GM19328 (cell line): ENCODE results near the gene SVEP1.
"Not testable (repeated sequence)": the region's sequence is repeated elsewhere in the genome, so short reads cannot be mapped to it uniquely, and the experiment has no call there.

Experiments used
- ATAC-seq: cut with Tn5 transposase; IDR thresholded peaks from one replicate; pipeline ENCODE4 v1.9.1; 2021; ENCODE audit warnings: mild to moderate bottlenecking, moderate library complexity; ENCODE audit not compliant: unreplicated experiment

SVEP1 gene

DNA sequence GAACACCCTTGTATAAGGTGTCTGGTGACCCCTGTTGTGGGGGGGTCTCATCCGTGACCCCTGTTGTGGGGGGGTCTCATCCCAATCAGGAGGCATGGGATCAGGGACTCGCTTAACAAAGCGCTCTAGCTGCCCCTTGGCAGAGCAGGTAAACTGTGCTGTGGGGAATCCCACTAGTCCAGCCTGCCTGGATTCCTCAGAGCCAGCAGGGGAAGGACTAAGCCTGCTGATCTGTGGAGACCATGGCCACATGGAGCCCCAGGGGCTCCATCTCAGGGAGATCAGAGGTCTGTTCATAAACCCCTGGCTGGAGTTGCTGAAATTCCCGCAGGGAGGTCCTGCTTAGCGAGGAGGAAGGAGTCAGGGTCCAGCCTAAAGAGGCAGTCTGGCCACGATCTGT is 196.1 kb downstream of the SVEP1 start:
- ATAC-seq, result no peak

DNA sequence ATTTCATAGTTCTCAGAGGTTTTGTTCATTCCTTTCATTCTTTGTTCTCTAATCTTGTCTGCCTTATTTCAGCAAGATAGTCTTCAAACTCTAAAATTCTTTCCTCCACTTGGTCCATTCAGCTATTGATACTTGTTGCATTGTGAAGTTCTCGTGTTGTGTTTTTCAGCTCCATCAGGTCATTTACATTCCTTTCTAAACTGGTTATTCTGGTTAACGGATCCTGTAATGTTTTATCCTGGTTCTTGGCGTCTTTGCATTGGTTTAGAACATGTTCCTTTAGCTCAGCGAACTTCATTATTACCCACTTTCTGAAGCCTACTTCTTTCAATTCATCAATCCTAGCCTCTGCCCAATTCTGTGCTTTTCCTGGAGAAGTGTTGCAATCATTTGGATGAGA is 196.8 kb downstream of the SVEP1 start:
- ATAC-seq, result no peak

- ATAC-seq, result no peak
Observed at GRCh38 chr9:110371411-110372007, 208.0 kb downstream of the SVEP1 start.

DNA sequence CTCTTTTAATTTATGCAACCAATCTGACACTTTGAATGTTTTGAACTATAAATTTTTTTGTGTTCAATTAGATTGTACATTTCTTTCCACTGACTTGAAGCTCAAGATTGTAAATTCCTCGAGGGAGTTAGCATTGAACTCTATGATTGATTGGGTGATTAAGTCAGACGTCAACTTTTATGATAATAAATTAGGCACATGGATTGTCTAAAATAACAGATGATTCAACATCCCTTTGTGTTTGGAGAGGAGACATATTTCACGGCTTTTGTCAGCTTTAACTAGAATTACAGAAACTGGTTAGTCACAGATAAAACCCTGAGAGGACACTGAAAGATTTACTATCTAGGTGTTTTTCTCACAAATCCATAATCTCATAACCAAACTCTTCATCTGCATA is 209.2 kb downstream of the SVEP1 start:
- no peak for ATAC-seq

GRCh38 chr9:110364451-110364850 is 215.1 kb downstream of the SVEP1 start:
- ATAC-seq, result no peak

- ATAC-seq, result not testable (repeated sequence)
Observed at GRCh38 chr9:110358992-110359391, 220.5 kb downstream of the SVEP1 start.

GRCh38 chr9:110357505-110357904 is 222.0 kb downstream of the SVEP1 start:
- ATAC-seq, result no peak

- no peak for ATAC-seq
Observed at GRCh38 chr9:110356639-110357395, 222.7 kb downstream of the SVEP1 start.

GRCh38 chr9:110355911-110356310 is 223.6 kb downstream of the SVEP1 start:
- no peak for ATAC-seq

- ATAC-seq, result no peak
Observed at GRCh38 chr9:110351009-110351467, 228.5 kb downstream of the SVEP1 start.

DNA sequence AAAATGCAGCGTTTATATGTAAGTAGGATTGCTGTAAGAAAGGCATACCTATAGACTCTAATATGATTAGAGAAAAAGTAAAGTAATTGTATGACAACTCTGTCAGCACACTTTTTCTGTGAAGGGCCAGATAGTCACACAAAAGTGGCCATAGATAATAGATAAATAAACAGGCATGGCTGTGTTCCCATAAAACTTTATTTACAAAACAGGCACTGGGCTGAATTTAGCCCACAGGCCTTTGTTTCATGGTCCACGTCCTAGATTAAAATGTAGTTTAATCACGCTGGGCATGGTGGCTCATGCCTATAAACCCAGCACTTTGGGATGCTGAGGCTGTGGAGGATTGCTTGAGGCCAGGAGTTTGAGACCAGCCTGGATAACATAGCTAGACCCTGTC is 233.2 kb downstream of the SVEP1 start:
- no peak for ATAC-seq

DNA sequence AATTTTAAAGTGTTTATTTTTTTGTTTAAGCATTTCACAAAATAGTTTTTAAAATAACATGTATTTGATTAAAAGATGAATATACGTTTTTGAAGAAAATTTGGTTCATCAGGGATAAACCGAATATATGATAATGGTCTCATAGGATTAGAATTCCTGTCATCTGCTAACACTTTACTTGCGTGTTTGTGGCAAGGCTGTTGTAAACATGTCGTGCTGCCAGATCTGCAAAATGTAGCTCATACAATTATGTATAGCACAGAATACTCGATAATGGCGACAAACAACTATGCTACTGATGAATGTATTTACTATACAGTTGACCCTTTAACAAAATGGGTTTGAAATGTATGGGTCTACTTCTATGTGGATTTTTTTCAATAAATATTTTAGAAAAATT is 234.7 kb downstream of the SVEP1 start:
- ATAC-seq, result no peak

DNA sequence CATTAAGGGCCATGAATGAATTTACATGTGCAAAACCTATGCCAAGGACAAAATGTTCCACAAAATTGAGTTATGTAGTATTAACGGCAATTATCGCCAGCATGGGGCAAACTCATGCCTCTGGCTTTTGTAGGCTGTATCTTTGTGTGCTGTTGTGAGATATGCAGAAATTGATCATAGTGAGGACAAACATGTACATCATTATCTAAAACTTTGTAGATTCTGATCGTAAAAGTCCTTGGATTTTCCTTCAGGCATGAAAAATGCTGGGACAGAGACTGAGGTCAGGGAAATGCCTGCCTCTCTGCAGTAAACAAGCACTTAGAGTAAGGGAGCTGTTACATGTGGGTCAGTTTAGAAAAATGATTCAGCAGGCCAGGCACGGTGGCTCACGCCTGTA is 236.0 kb downstream of the SVEP1 start:
- no peak for ATAC-seq

DNA sequence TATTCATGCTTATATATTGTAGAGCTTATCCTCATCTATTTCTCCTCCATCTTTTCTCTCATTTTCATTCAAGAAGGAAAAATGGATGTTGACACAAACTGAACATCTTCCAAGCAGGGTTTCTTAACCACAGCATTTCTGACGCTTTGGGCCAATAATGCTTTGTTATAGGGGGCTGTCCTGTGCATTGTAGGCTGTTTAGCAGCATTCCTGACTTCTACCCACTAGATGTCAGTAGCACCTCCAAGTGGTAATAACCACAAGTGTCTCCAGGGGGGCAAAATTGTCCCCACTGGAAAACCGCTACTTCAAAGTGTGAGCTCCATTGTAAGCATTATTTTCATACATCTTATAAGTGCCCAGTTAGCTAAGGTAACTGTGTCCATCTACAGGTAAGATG is 239.2 kb downstream of the SVEP1 start:
- ATAC-seq, result no peak

DNA sequence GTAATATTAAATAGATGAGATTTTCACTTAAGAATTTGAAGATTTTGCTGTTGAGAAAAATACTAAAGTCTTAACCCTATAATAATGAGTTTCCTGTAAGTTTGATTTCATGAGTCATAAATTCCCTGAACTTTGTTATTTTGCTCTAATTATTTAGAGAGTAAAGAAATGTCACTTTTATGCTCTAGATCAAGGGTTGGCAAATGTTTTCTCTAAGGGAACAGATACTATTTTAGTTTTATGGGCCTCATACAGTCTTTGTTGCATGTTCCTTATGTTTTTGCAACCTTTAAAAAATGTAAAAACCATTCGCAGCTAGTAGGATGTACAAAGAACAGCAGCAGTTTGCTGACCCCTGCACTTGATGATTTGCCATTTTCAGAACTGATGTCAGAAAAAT is 241.4 kb downstream of the SVEP1 start:
- no peak for ATAC-seq

- no peak for ATAC-seq
Observed at GRCh38 chr9:110337727-110338126, 241.8 kb downstream of the SVEP1 start, which contains the start of gene TXNDC8. Gene TXNDC8, minus strand, starts transcription at chr9:110337863.

DNA sequence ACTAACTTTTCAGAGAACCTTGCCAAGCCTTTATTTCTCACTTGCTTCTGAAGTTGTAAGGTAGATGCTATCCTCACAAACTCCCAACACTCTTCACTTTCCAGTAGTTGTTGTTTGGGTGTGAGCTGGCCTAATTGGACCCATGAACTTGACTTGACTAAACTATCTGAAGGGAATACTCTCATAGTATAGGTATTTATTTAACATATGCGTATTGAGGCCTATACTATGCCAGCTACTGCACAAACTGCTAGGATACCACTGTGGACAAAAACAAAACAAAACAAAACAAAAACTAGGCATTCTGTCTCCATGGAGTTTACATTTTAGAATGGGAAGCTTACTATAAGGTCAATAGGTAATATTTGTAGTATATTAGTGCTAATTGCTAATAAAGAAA is 243.2 kb downstream of the SVEP1 start:
- ATAC-seq, result no peak

DNA sequence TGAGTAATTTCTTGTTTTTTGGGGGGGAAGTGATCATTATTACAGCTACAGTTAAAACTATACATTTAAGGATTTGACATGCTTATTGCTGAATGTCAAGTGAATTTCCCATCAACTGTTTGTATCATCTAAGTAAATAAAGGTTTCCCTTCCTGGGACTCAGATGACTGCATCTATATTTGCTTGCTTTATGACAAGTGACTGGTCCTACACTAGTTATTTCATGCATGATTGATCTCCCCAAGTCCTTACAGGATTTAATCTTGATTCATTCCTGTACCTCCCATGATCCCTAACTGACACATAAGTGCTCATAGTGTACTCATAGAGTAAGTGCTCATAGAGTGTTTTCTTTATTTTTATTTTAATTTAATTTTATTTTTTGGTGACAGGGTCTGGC is 244.7 kb downstream of the SVEP1 start:
- ATAC-seq, result no peak

DNA sequence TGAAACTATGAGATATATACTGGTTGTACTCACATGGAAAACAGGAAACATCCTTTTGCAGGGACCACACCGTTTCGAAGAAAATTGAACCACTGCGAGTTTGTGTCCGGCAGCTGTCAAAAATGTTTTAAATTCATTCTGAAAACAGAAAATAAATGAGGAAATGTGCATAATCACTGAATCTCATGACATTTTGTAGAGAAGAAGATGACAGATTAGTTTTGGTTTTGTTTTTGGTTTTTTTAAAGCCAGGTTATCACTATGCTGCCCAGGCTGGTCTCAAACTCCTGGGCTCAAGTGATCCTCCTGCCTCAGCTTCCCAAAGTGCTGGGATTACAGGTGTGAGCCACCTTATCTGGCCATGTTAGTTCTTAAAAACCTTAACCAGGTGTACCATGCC is 245.4 kb downstream of the SVEP1 start:
- peak; percentile 77 for ATAC-seq

- no peak for ATAC-seq
Observed at GRCh38 chr9:110332766-110333165, 246.8 kb downstream of the SVEP1 start.

DNA sequence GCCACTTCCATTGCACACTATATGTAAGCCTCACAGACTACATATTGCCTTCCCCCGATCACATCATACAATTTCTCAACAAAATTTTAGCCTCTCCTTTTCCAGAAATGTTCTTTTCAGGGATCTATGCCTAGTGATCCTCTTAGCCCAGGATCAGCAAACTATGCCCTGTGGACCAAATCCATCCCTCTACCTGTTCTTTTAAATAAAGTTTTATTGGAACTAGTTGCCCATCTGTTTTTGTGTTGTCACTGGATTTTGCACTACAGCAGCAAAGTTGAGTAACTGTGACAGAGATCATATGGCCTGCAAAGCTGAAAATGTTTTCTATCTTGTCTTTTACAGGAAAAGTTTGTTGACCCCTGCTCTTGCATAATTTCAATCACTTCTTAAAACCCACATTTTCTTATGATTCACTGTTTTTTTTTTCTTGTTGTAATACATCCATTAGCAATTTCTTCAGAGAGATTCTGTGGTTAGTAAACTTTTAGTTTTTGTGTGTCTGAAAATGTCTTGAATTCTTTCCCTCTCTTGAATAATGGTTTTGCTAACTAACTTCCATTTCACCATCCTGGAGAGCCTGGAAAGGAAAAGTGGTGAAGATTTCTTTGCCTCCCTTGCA is 248.9 kb downstream of the SVEP1 start:
- no peak for ATAC-seq

GRCh38 chr9:110329639-110330230 is 249.8 kb downstream of the SVEP1 start:
- no peak for ATAC-seq
